A549 (cell line): ENCODE results near the gene ADGRG3. TPM values are rescaled to one million over a fixed set of nuclear protein-coding genes. Genes with fewer than 3 reads are reported as not detected.

Experiments used
- ATAC-seq, 2 experiments: fragments of 200-7000 bp in 1 of 2; fragments of >200 bp in 1 of 2; cut with Nextera tagmentation in 1 of 2; cut with Tn5 transposase in 1 of 2; 3 replicates each; pipeline versions ENCODE4 v1.8.0 to v1.9.1; 2018 to 2020; ENCODE audit warnings: mild to moderate bottlenecking in 1 of 2, moderate library complexity in 1 of 2
- CTCF ChIA-PET: fragments of 300-600 bp; sonication (Branson Sonifier 250); formaldehyde crosslinking; extraction: SDS; loops from one replicate; lab custom pipeline; 2021; ENCODE audit warnings: antibody characterized with exemption, inconsistent platforms; lab: Yijun Ruan, JAX
- POLR2A ChIA-PET: fragments of 350-600 bp; formaldehyde crosslinking; extraction: SDS; loops from one replicate; lab custom pipeline; 2021; ENCODE audit warnings: antibody characterized with exemption, inconsistent platforms; lab: Yijun Ruan, JAX
- DNase-seq, 2 experiments: peaks; one replicate each; pipeline versions ENCODE4 v3.0.0 to v3.0.0-alpha.2; 2011 to 2016; ENCODE audit warnings: low read depth in 1 of 2, low spot score in 1 of 2
- FAIRE-seq: peaks from 2 replicates; lab custom pipeline; 2011; peaks lifted over from hg19 to GRCh38; lab: Jason Lieb, UNC
- H3K27ac ChIP-seq, 2 experiments: fragments of >200 bp; sonication (Bioruptor Twin); formaldehyde crosslinking; 3 replicates each; pipeline ENCODE4 v1.5.1; 2016 to 2017
- H3K4me1 ChIP-seq: fragments of >200 bp; sonication (Bioruptor Twin); formaldehyde crosslinking; 3 replicates; pipeline ENCODE4 v1.6.1; 2016
- H3K4me2 ChIP-seq: fragments of >200 bp; sonication (Bioruptor Twin); formaldehyde crosslinking; 3 replicates; pipeline ENCODE4 v1.6.1; 2016
- H3K4me3 ChIP-seq: fragments of >200 bp; sonication (Bioruptor Twin); formaldehyde crosslinking; 3 replicates; pipeline ENCODE4 v1.5.1; 2016
- H3K9me3 ChIP-seq: fragments of >200 bp; sonication (Bioruptor Twin); formaldehyde crosslinking; 3 replicates; pipeline ENCODE4 v1.6.1; 2016
- BCL3 ChIP-seq: fragments of >200 bp; sonication (Bioruptor Twin); formaldehyde crosslinking; IDR thresholded peaks from 3 replicates; pipeline ENCODE4 v1.6.1; 2016
- BHLHE40 ChIP-seq: IDR thresholded peaks from 2 replicates; pipeline ENCODE4 v1.6.1; 2012; ENCODE audit warnings: low read depth, low read length, inconsistent platforms
- CBX2 ChIP-seq: fragments of 200-600 bp; sonication (generic); IDR thresholded peaks from 2 replicates; pipeline ENCODE4 v1.6.1; 2016; ENCODE audit warnings: low read depth, mild to moderate bottlenecking, borderline replicate concordance
- CHD2 ChIP-seq: fragments of 150-350 bp; IDR thresholded peaks from 2 replicates; pipeline ENCODE4 v1.6.1; 2014; ENCODE audit warnings: low read length; ENCODE audit not compliant: partially characterized antibody
- CTCF ChIP-seq: fragments of >200 bp; sonication (Bioruptor Twin); formaldehyde crosslinking; IDR thresholded peaks from 3 replicates; pipeline ENCODE4 v1.5.1; 2016
- ELK1 ChIP-seq: fragments of 150-350 bp; IDR thresholded peaks from 2 replicates; pipeline ENCODE4 v1.6.1; 2014; ENCODE audit warnings: low read depth, mild to moderate bottlenecking, low read length
- FOSL2 ChIP-seq, 2 experiments: fragments of 450-650 bp in 1 of 2; fragments of >200 bp in 1 of 2; sonication (Bioruptor Twin) in 1 of 2; formaldehyde crosslinking; IDR thresholded peaks; 2 replicates each; pipeline versions ENCODE4 v1.5.0 to v1.6.1; 2016 to 2020; ENCODE audit warnings: mild to moderate bottlenecking in 1 of 2, moderate library complexity in 1 of 2
- JUNB ChIP-seq: fragments of >200 bp; sonication (Bioruptor Twin); formaldehyde crosslinking; IDR thresholded peaks from 2 replicates; pipeline ENCODE4 v1.6.1; 2016
- MAFK ChIP-seq: fragments of 450-650 bp; IDR thresholded peaks from 2 replicates; pipeline ENCODE4 v1.6.1; 2014; ENCODE audit not compliant: partially characterized antibody
- MAX ChIP-seq: IDR thresholded peaks from 2 replicates; pipeline ENCODE4 v1.6.1; 2012
- MYC ChIP-seq: IDR thresholded peaks from 2 replicates; pipeline ENCODE4 v1.6.1; 2012; ENCODE audit warnings: mild to moderate bottlenecking, inconsistent platforms, low read length, improper control_type of control experiment, borderline replicate concordance
- PBX3 ChIP-seq: IDR thresholded peaks from 2 replicates; pipeline ENCODE4 v1.6.1; 2012
- PHF8 ChIP-seq: fragments of 200-600 bp; sonication (generic); IDR thresholded peaks from 2 replicates; pipeline ENCODE4 v1.6.1; 2016; ENCODE audit warnings: low read depth, mild to moderate bottlenecking, antibody characterized with exemption, moderate library complexity, borderline replicate concordance
- POLR2A ChIP-seq: IDR thresholded peaks from 2 replicates; pipeline ENCODE4 v1.6.1; 2012; ENCODE audit warnings: mild to moderate bottlenecking, low read length
- RFX5 ChIP-seq: fragments of 450-650 bp; IDR thresholded peaks from 2 replicates; pipeline ENCODE4 v1.7.1; 2014; ENCODE audit warnings: antibody characterized with exemption, mild to moderate bottlenecking, moderate library complexity
- RNF2 ChIP-seq: fragments of 200-600 bp; sonication (generic); IDR thresholded peaks from 2 replicates; pipeline ENCODE4 v1.6.1; 2016; ENCODE audit warnings: low read depth, mild to moderate bottlenecking, antibody characterized with exemption, moderate library complexity, borderline replicate concordance
- SREBF2 ChIP-seq: fragments of 450-650 bp; IDR thresholded peaks from 2 replicates; pipeline ENCODE4 v1.6.1; 2014; ENCODE audit warnings: mild to moderate bottlenecking, moderate library complexity
- USF2 ChIP-seq: fragments of 450-650 bp; IDR thresholded peaks from 2 replicates; pipeline ENCODE4 v1.6.1; 2014; ENCODE audit warnings: antibody characterized with exemption
- WGBS: methylation state at CpG from one replicate; pipeline ENCODE4 v1.1.6; 2017; ENCODE audit errors: missing lambda C conversion rate; 5-methylcytosine and 5-hydroxymethylcytosine counted together
- polyA plus RNA-seq, 4 experiments: library from polyadenylated mRNA; depleted of rRNA in 3 of 4; stranded (reverse); fragments of >200 nt; fragmentation: RNase III in 1 of 4; extraction: RNeasy Plus Mini Kit Qiagen cat#74134 plus additional on column Dnase treatment in 1 of 4; gene quantifications; 2 replicates in 3 of 4; 3 replicates in 1 of 4; pipeline ENCODE4 v1.2.3, GENCODE V29; 2011 to 2017

The ADGRG3 gene
- polyA plus RNA-seq, 2 of the 4 experiments (the other 2 are of a cell fraction): 0.25 to 0.45 TPM

GRCh38 chr16:57637424-57637823, 30.7 kb upstream of the ADGRG3 start:
- ATAC-seq (no peak), FAIRE-seq (no peak)
- CTCF ChIA-PET: interaction anchor here (1.1 to 12.7 kb wide), 9 partner anchors 10 to 485 kb away, joined by 3 to 227 read pairs (median 9); partner anchors contain the start of gene ADGRG1

More at GRCh38 chr16:57637424-57637823, 30.7 kb upstream of the ADGRG3 start:
- TF ChIP-seq RNF2 (no peak), ELK1 (no peak), MYC (no peak), PBX3 (no peak), MAFK (no peak), SREBF2 (no peak), FOSL2 (IDR thresholded peaks at IDR 0.05) (no peak), FOSL2 (CRISPR knock-in tag; IDR thresholded peaks at IDR 0.05) (no peak), JUNB (no peak), POLR2A (no peak), USF2 (no peak), CHD2 (no peak), CTCF (no peak), BCL3 (no peak), CBX2 (no peak), RFX5 (no peak), MAX (no peak), PHF8 (no peak), BHLHE40 (no peak)
- TF ChIP-seq, all 56 proteins: peak for 0
- Histone ChIP-seq H3K9me3 (no peaks in the 10 kb centered on the region), H3K27ac (peak overlapping the region in 1 of 2 experiments; percentile 42; a peak in 3 of 6 replicates), H3K4me2 (0 out of 3 replicates have a peak overlapping the region, but pooled peaks have one; percentile 8), H3K4me1 (peaks cover 51% of the 10 kb centered on the region), H3K4me3 (no peak overlapping the region)
- POLR2A ChIA-PET: no interaction called here
- DNase-seq: no peak
- 88% methylated on average over 8 of the region's 8 CpGs for WGBS
